Peyer's patch (tissue), 4 donors: ENCODE measurements around the gene MANBA. TPM values are rescaled to one million over a fixed set of nuclear protein-coding genes. Genes with fewer than 3 reads are reported as not detected.

Source experiments
- DNase-seq, 3 donors: peaks; one replicate each; pipeline ENCODE4 v3.0.0-alpha.2; 2017 to 2019
- H3K27ac ChIP-seq, 4 donors: fragments of 200-600 bp; sonication (generic); one replicate each; pipeline ENCODE4 v1.5.1; 2016 to 2019
- H3K27me3 ChIP-seq, 2 donors: fragments of 200-600 bp; sonication (generic); one replicate each; pipeline ENCODE4 v1.5.1; 2019
- H3K36me3 ChIP-seq, 3 donors: fragments of 200-600 bp; sonication (generic); one replicate each; pipeline ENCODE4 v1.5.1; 2016 to 2019
- H3K4me1 ChIP-seq, 4 donors: fragments of 200-600 bp; sonication (generic); one replicate each; pipeline ENCODE4 v1.5.1; 2016 to 2019
- H3K4me3 ChIP-seq, 4 donors: fragments of 200-600 bp; sonication (generic); 1 replicate in 3 of 4; 2 replicates in 1 of 4; pipeline ENCODE4 v1.5.1; 2016 to 2019; ENCODE audit warnings: mild to moderate bottlenecking in 1 of 4
- H3K9me3 ChIP-seq, 4 donors: fragments of 200-600 bp; sonication (generic); one replicate each; pipeline ENCODE4 v1.5.1; 2016 to 2019; ENCODE audit warnings: mild to moderate bottlenecking in 1 of 4
- POLR2A ChIP-seq, 2 donors: fragments of 450-650 bp; IDR thresholded peaks; one replicate each; pipeline ENCODE4 v1.5.1; 2017; ENCODE audit warnings: antibody characterized with exemption in 2 of 2, mild to moderate bottlenecking in 2 of 2, moderate library complexity in 2 of 2
- total RNA-seq, 4 donors: library from RNA; depleted of rRNA; stranded (reverse); fragments of >200 nt; gene quantifications; one replicate each; pipeline ENCODE4 v1.1.0, GENCODE V29; 2016
- TF ChIP-seq, protein P1 (sequence below), 6 experiments: fragments of 450-650 bp in 4 of 6; fragments of 200-600 bp in 2 of 6; sonication (generic) in 1 of 6; IDR thresholded peaks; one replicate each; pipeline ENCODE4 v1.5.1; 2017 to 2019; ENCODE audit warnings: antibody characterized with exemption in 6 of 6, mild to moderate bottlenecking in 3 of 6, moderate library complexity in 1 of 6

The MANBA gene
- total RNA-seq, 4 donors from 2014 or later, result 23.3 to 54.5 (median 33.6) TPM

DNA sequence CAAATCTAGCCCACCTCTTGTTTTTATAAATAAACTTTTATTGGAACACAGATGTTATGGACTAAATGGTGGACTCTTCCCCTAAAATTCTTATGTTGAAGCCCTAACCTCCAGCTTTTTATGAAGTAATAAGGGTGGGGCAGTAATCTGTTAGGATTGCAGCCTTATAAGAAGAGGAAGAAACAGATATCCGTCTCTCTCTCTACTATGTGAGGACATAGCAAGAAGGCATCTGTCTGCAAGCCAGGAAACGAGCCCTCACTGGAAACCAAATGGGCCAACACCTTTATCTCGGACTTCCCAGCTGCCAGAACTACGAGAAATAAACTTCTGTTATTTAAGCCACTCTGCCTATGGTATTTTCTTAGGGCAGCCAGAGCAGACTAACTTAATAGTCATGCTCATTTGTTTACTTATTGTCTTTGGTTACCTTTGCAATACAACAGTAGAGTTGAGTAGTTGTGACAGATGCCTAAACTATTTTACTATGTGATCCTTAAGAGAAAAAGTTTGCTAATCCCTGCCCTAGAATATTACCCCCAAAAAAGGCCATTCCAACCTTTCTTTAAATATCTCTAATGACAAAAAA, 67.4 kb downstream of the MANBA start:
- Histone ChIP-seq H3K36me3 (peaks cover 0 to 13% (median 0%) of the 10 kb centered on the region in 3 donors), H3K27ac (no peak overlapping the region), H3K4me1 (no peaks in the 10 kb centered on the region), H3K27me3 (no peaks in the 10 kb centered on the region), H3K9me3 (no peaks in the 10 kb centered on the region), H3K4me3 (no peak overlapping the region)
- TF ChIP-seq, protein P1, sequence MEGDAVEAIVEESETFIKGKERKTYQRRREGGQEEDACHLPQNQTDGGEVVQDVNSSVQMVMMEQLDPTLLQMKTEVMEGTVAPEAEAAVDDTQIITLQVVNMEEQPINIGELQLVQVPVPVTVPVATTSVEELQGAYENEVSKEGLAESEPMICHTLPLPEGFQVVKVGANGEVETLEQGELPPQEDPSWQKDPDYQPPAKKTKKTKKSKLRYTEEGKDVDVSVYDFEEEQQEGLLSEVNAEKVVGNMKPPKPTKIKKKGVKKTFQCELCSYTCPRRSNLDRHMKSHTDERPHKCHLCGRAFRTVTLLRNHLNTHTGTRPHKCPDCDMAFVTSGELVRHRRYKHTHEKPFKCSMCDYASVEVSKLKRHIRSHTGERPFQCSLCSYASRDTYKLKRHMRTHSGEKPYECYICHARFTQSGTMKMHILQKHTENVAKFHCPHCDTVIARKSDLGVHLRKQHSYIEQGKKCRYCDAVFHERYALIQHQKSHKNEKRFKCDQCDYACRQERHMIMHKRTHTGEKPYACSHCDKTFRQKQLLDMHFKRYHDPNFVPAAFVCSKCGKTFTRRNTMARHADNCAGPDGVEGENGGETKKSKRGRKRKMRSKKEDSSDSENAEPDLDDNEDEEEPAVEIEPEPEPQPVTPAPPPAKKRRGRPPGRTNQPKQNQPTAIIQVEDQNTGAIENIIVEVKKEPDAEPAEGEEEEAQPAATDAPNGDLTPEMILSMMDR (IDR thresholded peaks at IDR 0.05), result no peak
- TF ChIP-seq POLR2A (IDR thresholded peaks at IDR 0.05), result no peak
- DNase-seq, result no peak

DNA sequence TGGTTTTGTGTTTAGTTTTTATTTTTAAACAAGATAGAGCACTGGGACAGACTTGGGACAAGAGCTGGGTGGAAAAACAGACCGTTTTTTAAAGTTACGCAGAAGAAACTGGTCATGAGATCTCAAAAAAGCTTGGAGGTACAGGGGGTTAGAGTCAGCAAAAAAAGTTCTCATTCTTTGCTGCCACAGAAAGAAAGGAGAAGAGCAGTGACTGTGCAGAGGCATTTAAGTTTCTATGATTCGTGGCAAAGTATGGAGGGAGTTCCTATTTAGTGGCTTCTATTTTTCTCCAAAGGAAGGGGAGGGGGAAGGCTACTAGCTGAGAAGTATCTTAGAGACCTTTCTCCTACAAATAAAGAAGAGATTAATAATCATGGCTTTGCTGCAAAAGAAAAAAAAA, 68.3 kb downstream of the MANBA start:
- Histone ChIP-seq H3K27ac (peak overlapping the region in 1 of 4 donors; percentile 50), H3K27me3 (no peaks in the 10 kb centered on the region), H3K9me3 (no peaks in the 10 kb centered on the region), H3K4me1 (no peaks in the 10 kb centered on the region), H3K36me3 (peaks cover 0 to 13% (median 0%) of the 10 kb centered on the region in 3 donors), H3K4me3 (no peak overlapping the region)
- TF ChIP-seq, protein P1 (IDR thresholded peaks at IDR 0.05), result no peak
- TF ChIP-seq POLR2A (IDR thresholded peaks at IDR 0.05), result no peak
- DNase-seq, result no peak

DNA sequence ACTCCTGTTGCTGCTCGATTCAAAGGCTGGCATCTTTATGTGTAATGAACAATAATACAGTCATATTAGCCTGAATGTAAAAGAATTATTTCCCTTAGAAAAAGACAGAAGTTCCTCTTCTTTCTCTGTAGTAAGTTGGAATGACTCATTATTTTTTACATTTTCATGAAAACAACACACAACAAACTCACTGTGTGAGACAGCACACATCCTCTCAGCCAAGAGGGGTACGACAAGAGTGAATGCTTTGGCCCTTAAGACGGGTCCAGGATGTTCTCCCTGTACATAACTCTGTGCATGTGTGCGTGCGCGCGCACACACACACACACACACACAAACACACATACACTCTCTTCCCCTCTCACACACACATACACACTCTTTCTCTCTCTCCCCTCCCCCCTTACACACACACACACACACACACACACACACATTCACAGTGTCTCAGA, 72.8 kb downstream of the MANBA start:
- no peak for DNase-seq
- TF ChIP-seq, protein P1 (IDR thresholded peaks at IDR 0.05), result no peak
- no peak for TF ChIP-seq POLR2A (IDR thresholded peaks at IDR 0.05)
- no peaks in the 10 kb centered on the region for H3K4me1 ChIP-seq
- no peak overlapping the region for H3K4me3 ChIP-seq
- no peak overlapping the region for H3K27ac ChIP-seq
- no peaks in the 10 kb centered on the region for H3K27me3 ChIP-seq
- no peaks in the 10 kb centered on the region for H3K9me3 ChIP-seq
- peaks cover 0 to 13% (median 0%) of the 10 kb centered on the region in 3 donors for H3K36me3 ChIP-seq

- no peak overlapping the region for H3K27ac ChIP-seq
- no peaks in the 10 kb centered on the region for H3K4me1 ChIP-seq
- no peak for DNase-seq
- H3K9me3 ChIP-seq, result no peaks in the 10 kb centered on the region
- H3K27me3 ChIP-seq, result no peaks in the 10 kb centered on the region
- no peak for TF ChIP-seq POLR2A (IDR thresholded peaks at IDR 0.05)
- TF ChIP-seq, protein P1 (IDR thresholded peaks at IDR 0.05), result no peak
- H3K36me3 ChIP-seq, result peaks cover 0 to 13% (median 0%) of the 10 kb centered on the region in 3 donors
- no peak overlapping the region for H3K4me3 ChIP-seq
These were observed 73.3 kb downstream of the MANBA start for GRCh38 chr4:102687373-102687981.

DNA sequence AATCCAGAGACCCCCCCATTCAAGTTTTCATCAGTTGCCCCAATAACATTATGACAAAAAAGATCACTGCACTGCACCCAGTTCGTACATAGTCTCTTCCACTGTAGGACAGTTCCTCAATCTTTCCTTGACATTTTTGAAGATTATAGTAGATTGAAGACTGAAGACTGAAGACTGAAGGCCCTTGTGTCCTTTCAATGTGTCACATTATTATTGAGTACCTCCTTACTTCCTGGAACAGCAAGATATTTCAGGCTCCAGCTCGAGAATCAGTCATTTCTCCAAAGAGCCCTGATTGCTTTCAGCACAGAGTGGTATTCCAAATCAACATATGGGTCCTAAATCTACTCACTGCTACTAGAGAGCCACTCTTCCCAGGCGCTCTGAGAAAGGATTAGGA, 75.0 kb downstream of the MANBA start:
- no peak for TF ChIP-seq POLR2A (IDR thresholded peaks at IDR 0.05)
- TF ChIP-seq, protein P1 (IDR thresholded peaks at IDR 0.05), result no peak
- H3K27ac ChIP-seq, result no peak overlapping the region
- no peaks in the 10 kb centered on the region for H3K9me3 ChIP-seq
- no peaks in the 10 kb centered on the region for H3K4me1 ChIP-seq
- no peak overlapping the region for H3K4me3 ChIP-seq
- H3K27me3 ChIP-seq, result no peaks in the 10 kb centered on the region
- no peak for DNase-seq
- H3K36me3 ChIP-seq, result peaks cover 0 to 13% (median 0%) of the 10 kb centered on the region in 3 donors
